Hypothalamus (tissue), 51 donors: Measurements from ENCODE around the gene UBE2E2.
A peak's percentile ranks its signal among the peaks of the same experiment; 100 is the strongest.
"Not testable (repeated sequence)": the region's sequence is repeated elsewhere in the genome, so short reads cannot be mapped to it uniquely, and the experiment has no call there.

ENCODE experiments used
- DNase-seq, 51 donors: peaks; one replicate each; lab custom pipeline; 2025; lab: John Stamatoyannopoulos, UW

Gene UBE2E2

GRCh38 chr3:23202921-23203707 is at the start of gene UBE2E2:
TSS of gene UBE2E2 (plus strand) at chr3:23203327.
- peak; percentile 33 to 91 (median 69) for DNase-seq

GRCh38 chr3:23153436-23153835 is 49.7 kb upstream of the UBE2E2 start:
- no peak for DNase-seq

- DNase-seq: no peak
Measured at GRCh38 chr3:23157331-23157730, 45.8 kb upstream of the UBE2E2 start.

DNA sequence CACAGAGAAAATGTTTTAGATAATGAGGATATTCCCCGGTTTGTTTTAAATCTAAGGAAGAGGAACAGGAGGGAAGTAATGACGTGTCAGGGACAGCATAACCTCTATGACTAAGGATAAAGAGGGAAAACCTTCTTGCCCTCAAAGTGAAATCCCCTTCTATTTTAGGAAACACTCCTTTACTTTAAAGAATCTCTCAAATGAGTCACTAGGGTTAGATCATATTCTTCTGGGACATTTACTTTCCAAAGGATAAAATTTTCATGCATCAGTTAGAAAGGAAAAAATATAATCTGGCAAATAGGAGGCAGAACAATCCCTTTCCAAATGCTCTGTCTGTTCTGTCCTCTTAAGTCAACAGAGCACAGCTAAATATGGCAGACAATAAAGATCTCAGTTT is 43.2 kb upstream of the UBE2E2 start:
- DNase-seq: no peak

DNA sequence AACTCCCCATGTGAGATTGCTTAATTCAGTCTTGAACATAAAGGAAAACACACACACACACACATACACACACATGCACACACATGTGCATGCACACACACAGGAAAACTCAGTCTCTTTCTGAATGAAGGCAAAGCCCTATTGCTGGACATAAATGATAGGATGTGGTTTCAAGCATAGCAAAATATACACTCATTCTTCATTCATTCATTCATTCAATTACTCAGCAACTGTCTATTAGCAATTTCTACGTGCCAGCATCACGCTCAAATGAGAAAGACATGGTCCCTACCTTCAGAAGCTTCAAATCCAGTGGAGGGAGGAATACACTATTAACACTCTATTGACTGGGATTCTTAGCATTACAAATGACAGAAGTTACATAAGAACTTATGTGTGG is 41.8 kb upstream of the UBE2E2 start:
- DNase-seq: no peak

DNA sequence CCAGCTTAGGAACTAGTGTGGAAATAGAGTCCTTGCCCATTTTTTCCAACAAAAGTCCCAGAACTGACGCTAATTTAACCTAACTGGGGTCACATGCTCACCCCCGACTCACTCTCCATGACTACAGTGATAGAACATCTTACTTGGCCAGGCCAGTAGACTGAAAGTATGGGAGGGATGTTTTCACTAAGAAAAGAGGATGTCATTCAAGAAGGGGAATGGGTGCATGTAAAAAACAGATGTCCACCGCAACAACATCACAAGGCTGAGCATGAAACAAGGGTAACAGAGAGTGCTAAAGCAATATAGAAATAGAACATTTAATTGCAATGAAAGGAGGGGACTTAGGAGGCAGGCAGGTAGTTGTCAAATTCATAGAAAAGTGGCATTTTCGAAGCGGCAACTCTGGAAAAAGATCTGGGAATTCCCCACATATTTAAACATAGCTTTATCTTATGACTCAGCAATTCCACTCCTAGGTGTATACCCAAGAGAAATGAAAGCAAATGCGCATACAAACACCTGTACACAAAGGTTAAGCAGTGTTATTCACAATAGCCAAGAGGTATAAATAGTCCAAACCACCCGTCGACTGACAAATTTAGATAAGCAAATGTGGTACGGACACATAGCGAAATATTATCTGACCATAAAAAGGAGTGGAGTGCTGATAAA is 41.1 kb upstream of the UBE2E2 start:
- DNase-seq: no peak

GRCh38 chr3:23162934-23163333 is 40.2 kb upstream of the UBE2E2 start:
- no peak for DNase-seq

- no peak for DNase-seq
Measured at GRCh38 chr3:23164746-23165145, 38.4 kb upstream of the UBE2E2 start.

DNA sequence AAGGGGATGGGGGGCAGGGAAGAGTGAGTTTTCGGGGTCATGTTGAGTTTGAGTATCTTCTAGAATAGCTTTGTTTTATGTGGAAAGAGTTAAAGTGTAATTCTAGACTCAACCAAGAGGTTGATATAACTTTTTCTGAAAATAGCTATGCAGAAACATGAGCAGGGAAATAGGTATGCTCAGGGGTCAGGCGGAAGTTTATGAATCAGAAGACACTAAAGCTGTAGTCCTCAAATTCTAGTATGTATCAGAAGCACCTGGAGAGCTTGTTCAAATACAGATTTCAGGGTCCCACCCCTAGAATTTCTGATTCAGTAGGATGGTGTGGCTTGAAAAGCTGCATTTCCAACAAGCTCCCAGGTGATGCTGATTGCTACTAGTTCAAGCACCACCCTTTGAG is 37.6 kb upstream of the UBE2E2 start:
- no peak for DNase-seq

DNA sequence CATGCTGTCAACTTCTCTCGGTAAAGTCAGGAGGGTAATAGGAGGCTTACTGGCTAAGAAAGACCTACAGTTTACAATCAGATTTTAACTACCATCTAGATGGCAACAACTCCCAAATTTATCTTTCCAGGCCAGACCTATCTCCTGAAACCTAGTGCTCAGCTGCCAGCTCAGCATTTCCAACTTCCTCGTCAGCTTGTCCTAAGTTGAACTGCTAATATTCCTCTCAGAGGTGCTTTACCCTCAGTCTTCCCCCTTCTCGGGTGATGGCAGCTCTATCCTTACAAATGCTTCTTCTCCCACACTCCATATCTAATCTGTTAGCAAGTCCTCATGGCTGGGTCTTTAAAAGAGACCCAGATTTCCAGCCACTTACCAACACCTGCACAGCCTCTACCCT is 36.9 kb upstream of the UBE2E2 start:
- DNase-seq: no peak

DNA sequence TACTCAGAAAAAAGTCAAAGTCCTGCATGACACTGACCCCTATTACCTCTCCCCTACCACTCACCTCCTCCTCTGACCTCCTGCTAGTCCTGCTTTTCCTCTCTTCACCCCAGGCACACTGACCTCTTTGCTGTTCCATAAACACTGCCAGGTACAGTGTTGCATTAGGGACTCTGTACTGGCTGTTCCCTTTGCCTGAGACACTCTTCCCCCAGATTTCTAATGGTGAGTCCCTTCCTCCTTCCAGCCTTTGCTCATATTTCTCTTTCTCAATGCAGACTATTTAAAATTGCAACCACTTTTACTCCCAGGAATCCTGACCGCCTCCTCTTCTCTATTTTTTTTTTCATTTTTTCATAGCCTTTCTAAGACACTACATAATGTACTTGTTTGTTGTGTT is 36.3 kb upstream of the UBE2E2 start:
- no peak for DNase-seq

- DNase-seq: no peak
Measured at GRCh38 chr3:23169551-23169950, 33.6 kb upstream of the UBE2E2 start.

GRCh38 chr3:23170291-23170690 is 32.8 kb upstream of the UBE2E2 start:
- DNase-seq: no peak

GRCh38 chr3:23172059-23172458 is 31.1 kb upstream of the UBE2E2 start:
- DNase-seq: no peak

DNA sequence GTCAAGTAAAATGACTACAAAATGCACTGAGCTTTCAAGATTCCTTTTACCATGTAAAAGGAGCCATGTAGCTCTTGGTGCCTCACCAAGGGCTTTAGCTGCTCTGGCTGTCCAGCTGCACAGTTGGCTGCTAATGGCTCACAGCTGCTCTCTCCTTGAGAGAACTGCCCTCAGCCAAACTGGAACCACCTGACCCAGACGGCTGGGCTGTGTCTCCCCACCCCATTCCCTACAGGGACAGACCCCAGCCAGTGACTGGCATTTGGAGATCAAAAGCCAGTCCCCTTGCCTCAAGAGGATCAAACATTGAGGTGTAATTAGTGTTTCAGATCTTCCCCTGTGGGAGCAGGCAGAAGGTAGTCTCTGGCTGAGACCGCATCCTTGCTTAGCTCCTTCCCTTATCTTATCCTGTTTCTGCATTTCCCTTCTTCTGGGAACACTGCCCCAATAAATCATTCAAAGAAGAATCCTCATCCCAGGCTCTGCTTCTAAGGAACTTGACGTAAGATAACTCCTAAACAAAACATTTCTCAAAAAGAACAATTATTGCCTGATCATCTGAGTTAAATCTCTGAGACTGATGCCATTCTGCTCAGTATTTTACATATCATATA is 28.6 kb upstream of the UBE2E2 start:
- no peak for DNase-seq

GRCh38 chr3:23175341-23176083 is 27.6 kb upstream of the UBE2E2 start:
- DNase-seq: no peak

GRCh38 chr3:23176839-23177238 is 26.3 kb upstream of the UBE2E2 start:
- DNase-seq: not testable (repeated sequence)

GRCh38 chr3:23182996-23183513 is 20.1 kb upstream of the UBE2E2 start:
- no peak for DNase-seq

DNA sequence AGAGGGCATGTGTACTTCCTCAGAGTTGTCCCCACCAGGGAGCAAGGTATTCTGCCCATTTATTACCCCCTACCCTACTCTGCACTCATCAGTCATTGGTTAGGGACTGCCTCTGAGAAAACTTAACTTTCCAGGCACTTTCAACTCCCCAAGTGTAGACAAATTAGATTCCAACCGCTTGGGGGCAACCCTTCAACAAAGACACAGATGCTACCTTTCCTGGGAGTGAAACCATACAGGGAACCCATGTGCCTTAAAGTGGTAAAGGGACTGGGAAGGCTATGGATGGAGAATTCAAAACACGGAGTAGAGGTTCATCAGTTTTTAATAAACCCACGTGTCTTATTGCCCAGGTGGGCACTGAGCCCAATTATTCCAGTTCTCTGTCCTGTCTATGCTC is 19.4 kb upstream of the UBE2E2 start:
- peak in 18 of 51 donors; percentile 1 to 47 (median 12) for DNase-seq

DNA sequence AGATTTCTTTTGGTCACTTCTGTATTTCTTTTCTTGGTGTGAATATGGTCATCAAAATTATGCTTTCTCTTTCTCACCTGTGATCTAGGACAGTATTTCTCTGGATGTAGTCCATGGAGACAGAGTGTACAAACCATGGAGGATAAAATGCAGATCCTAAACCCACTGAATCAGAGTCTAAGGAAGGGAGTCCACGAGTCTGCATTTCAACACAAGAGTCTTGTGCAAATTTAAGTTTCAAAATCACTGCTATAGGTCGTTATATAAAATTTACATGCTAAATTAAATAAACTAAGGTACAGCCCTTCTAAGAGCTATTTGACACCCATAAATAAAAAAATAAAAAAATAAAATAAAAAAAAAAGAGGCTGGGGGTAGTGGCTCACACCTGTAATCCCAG is 17.3 kb upstream of the UBE2E2 start:
- DNase-seq: no peak

GRCh38 chr3:23189187-23189586 is 13.9 kb upstream of the UBE2E2 start:
- no peak for DNase-seq
